ENCODE measurements around the gene TIMM17A.

DNA sequence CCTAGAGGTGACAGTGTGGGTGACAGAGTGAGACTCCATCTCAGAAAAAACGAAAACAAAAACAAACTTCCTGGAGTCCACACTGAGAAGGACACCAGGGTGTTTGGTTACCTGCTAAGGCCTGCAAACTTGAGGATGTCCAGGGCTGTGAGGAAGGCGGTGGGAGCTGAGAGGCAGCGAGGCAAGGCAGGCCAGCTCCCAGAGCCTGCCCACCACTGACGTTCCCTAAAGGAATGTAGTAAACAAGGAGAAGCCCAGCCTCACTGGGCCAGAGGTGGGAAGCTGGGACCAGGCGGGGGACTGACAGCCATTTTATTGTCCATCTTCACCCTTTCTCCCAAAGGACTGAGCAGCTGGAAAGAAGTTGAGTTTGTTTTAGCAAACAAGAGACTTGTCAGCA is 42.5 kb upstream of the TIMM17A start:
- TF ChIP-seq POLR2A (IDR thresholded peaks at IDR 0.05) (no peak), CTCF (IDR thresholded peaks at IDR 0.05) (no peak), EP300 (IDR thresholded peaks at IDR 0.05) (no peak)

Data from ovary (tissue), 3 donors.